ENCODE measurements around the gene MDFI.

MDFI gene

GRCh38 chr6:41641352-41641925 is 3.2 kb downstream of the MDFI start:
- no peak for TF ChIP-seq CTCF (IDR thresholded peaks at IDR 0.05; ENCODE audit: borderline replicate concordance, control extremely low read depth, extremely low read depth, insufficient read depth, missing control alignments)
- in situ Hi-C loops (cut with MboI; ENCODE audit: low sequenced_read_pairs, unreplicated experiment): no loop called here
- no peak for DNase-seq (ENCODE audit: low spot score)

DNA sequence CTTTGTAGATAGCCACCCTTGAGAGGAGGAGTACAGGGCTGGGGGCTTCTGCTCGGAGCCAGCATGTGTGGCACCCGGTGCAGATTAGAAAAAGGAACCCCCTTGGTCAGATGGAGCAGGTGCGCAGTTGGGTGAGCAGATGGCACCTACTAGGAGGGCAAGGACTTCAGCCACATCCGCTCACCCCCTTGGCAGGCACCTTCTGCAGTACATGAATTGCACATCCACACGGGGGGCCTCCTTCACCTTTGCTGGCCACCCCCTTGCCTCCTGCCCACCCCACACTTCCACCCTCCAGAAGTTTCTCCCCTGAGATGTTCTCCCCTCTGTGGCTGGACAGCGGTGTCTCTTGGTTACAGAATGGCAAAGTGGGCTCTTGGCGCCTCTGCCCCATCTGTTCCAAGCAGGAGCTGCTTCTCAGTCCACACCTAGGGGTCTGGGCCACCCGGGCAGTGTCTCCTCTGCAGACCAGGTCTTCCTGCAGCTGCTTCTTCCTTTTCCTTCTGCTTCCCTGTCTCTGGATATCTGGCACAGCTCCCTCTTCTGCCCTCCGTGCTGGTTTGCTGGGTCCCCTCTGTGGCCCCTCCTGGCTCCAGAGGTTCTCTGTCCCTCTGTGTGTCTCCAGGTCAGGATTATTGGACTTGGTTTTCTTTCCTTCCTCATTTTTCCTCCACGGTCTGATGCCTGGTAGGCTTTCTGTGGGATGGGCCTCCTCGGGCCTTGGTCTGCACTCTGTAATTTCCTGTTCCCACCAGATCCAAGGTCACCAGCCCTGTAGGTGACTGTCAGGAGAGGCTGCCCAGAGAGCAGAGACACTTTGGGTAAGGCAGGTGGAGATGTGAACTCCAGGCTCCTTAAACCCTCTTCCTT is 4.1 kb downstream of the MDFI start:
- TF ChIP-seq CTCF (IDR thresholded peaks at IDR 0.05; ENCODE audit: borderline replicate concordance, control extremely low read depth, extremely low read depth, insufficient read depth, missing control alignments): no peak
- in situ Hi-C loops (cut with MboI; ENCODE audit: low sequenced_read_pairs, unreplicated experiment): no loop called here
- no peak for DNase-seq (ENCODE audit: low spot score)

GRCh38 chr6:41642960-41643898 is 5.0 kb downstream of the MDFI start:
- no peak for DNase-seq (ENCODE audit: low spot score)
- no peak for TF ChIP-seq CTCF (IDR thresholded peaks at IDR 0.05; ENCODE audit: borderline replicate concordance, control extremely low read depth, extremely low read depth, insufficient read depth, missing control alignments)
- in situ Hi-C loops (cut with MboI; ENCODE audit: low sequenced_read_pairs, unreplicated experiment): no loop called here

DNA sequence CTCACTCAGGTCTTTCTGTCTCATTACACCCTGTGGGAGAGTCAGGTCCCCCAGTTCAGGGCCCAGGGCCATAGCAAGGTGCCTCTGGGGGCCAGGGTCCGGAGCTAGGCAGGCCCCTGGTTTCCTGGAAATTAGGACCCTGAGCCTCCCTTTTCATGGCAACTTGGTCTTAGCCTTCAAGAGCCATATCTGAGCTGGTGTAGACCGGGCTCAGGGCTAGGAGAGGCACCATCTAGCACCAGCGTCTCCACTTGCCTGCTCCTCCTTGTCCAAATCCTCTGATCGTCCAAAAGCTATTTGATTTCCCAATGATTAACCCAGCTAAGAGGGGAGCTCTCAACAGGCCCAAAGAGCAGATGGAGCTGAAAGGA is 5.6 kb downstream of the MDFI start:
- no peak for DNase-seq (ENCODE audit: low spot score)
- no peak for TF ChIP-seq CTCF (IDR thresholded peaks at IDR 0.05; ENCODE audit: borderline replicate concordance, control extremely low read depth, extremely low read depth, insufficient read depth, missing control alignments)
- in situ Hi-C loops (cut with MboI; ENCODE audit: low sequenced_read_pairs, unreplicated experiment): no loop called here

GRCh38 chr6:41644297-41644879 is 6.1 kb downstream of the MDFI start:
- DNase-seq (ENCODE audit: low spot score): no peak
- in situ Hi-C loops (cut with MboI; ENCODE audit: low sequenced_read_pairs, unreplicated experiment): no loop called here
- no peak for TF ChIP-seq CTCF (IDR thresholded peaks at IDR 0.05; ENCODE audit: borderline replicate concordance, control extremely low read depth, extremely low read depth, insufficient read depth, missing control alignments)

DNA sequence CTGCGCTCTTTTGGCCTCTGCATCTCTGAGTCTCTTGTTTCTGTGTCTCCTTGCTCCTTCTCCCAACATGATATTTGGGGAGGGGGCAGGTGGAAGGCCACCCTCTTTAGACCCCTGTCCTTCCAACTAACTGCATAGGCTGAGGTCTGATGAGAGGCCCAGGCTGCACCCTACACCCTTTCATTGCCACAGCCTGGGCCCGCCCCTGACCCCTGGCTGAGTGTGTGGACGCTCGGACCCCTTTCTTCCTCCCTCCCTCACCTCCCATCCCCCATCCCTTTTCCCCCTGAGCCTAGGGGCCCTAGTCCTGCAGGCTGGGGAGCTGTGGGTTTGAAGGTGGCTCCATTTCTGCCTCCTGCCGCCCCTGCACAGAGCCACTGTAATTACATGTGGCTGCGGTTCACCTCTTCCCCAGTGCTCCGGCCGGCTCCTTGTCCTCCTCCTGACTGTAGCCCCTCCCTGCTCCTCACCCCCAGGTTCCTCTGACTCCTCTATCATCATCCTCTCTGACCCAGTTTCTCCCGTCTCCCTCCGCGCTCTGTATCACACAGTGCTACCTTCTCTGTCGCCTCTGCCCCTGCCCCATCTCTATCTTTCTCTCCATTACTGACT is 6.8 kb downstream of the MDFI start:
- no peak for TF ChIP-seq CTCF (IDR thresholded peaks at IDR 0.05; ENCODE audit: borderline replicate concordance, control extremely low read depth, extremely low read depth, insufficient read depth, missing control alignments)
- in situ Hi-C loops (cut with MboI; ENCODE audit: low sequenced_read_pairs, unreplicated experiment): no loop called here
- no peak for DNase-seq (ENCODE audit: low spot score)
